Neural progenitor cell (in vitro differentiated cells): Measurements from ENCODE around the gene CYP2C18.

Experiments
- CTCF ChIP-seq: fragments of 200-600 bp; sonication (generic); IDR thresholded peaks from 2 replicates; pipeline ENCODE4 v1.5.1; 2017; ENCODE audit warnings: antibody characterized with exemption, mild to moderate bottlenecking
- EZH2phosphoT487 ChIP-seq: fragments of 200-600 bp; sonication (generic); IDR thresholded peaks from 2 replicates; pipeline ENCODE4 v1.6.1; 2017; ENCODE audit warnings: antibody characterized with exemption

DNA sequence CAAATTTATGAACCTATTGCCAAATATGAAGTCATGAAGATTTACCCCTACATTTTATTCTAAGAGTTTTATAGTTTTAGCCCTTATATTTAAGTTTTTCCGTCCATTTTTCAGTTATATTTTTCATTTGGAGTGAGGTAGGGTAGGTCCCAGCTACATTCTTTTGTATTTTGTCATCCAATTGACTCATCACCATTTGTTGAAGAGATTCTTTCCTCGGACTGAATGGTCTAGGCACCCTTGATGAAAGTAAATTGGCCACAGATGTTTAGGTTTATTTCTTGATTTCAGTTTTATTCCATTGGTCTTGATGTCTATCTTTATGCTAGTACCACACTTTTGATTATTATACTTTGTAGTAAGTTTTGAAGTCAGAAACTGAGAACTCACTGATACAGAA lies 101.7 kb downstream of the CYP2C18 start:
- no peak for TF ChIP-seq CTCF
- no peak for TF ChIP-seq EZH2phosphoT487
